Measurements from ENCODE around the gene LCT.
"Not testable (repeated sequence)": the region's sequence is repeated elsewhere in the genome, so short reads cannot be mapped to it uniquely, and the experiment has no call there.

LCT gene

GRCh38 chr2:135797497-135798274, 39.3 kb downstream of the LCT start:
- peak; percentile 91 for DNase-seq

DNA sequence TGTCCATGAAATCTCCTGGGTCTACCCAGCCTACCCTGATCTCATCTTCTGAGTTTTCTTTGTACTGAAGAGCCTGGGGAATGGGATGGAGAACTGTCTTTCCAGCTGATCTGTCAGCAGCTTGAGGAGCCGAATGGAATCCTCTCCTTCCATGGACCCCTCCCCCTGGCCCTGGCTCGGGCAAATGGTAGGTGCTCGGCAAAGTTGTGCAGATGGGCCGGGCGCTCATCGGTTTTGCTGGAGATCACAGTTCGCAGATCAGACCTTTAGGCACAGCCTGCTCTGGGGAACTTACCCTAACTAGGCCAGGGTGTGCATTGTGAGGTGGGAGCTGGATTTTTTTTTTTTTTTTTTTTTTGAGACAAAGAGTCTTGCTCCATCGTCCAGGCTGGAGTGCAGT, 40.4 kb downstream of the LCT start:
- no peak for DNase-seq

DNA sequence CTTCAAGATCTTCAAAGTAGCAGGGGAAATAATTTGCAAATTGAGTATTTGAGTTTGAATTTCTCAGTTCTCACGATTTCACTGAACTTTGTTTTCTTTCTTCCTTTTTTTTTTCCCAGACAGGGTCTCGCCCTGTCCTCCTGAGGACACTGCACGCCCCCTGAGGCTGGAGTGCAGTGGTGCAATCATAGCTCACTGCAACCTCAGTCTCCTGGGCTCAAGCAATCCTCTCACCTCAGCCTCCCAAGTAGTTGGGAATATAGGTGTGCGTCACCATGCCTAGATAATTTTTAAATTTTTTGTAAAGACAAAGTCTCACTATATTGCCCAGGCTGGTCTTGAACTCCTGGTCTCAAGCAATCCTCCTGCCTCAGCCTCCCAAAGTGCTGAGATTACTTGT, 41.3 kb downstream of the LCT start:
- not testable (repeated sequence) for DNase-seq

DNA sequence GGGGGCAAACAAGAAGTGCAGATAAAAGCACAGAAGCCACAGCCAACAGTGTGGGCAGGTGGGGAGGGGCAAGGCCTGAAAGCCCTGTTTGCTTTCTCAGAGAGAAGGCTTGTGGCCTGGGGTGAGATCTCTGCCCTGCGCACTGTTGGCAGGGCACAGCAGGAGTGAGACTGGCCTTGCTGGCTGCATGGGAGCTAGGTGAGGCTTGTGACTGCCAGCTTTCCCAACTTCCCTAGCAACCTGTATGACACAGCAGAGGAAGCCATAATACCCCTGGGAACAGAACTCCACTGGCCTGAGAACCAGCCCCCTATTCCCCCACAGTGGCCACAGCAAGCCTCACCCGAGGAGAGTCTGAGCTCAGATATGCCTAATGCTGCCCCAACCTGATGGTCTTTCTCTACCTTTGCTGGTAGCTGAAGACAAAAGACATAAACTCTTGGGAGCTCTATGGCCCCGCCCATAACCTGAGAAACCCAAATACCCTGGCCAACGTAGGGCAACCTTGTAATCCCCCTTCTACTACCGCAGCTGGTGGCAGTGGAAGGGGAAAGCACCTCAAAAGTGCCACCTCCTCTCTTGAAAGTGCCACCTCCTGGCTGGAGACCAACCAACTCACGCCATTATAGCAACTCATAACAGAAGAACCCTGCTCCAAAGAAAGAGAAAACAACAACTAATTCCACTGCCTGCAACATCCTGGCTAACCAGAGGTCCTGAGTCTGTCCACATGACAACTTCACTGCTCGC, 44.4 kb downstream of the LCT start:
- DNase-seq = no peak

- no peak for DNase-seq
Observed at GRCh38 chr2:135791418-135792190, 45.4 kb downstream of the LCT start.

- no peak for DNase-seq
Observed at GRCh38 chr2:135790423-135790822, 46.6 kb downstream of the LCT start.

GRCh38 chr2:135786823-135787222, 50.2 kb downstream of the LCT start:
- no peak for DNase-seq

DNA sequence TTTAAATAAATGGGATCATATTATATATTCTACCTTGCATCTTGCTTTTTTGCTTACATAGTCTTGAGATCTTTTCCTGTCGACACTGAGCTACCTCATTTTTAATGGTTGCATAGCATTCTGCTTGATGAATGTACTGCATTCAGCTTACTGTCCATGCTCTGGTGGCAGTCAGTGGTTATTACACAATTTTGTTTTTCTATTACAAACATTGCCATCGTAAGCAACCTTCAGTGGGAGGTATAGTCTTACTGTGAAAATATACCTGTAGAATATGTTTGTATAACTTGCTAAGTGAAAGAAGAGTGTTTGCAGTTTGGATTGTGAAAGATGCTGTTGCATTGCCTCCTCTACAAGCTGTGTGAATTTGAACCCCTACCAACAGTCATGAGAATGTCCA, 52.0 kb downstream of the LCT start:
- DNase-seq = no peak

DNA sequence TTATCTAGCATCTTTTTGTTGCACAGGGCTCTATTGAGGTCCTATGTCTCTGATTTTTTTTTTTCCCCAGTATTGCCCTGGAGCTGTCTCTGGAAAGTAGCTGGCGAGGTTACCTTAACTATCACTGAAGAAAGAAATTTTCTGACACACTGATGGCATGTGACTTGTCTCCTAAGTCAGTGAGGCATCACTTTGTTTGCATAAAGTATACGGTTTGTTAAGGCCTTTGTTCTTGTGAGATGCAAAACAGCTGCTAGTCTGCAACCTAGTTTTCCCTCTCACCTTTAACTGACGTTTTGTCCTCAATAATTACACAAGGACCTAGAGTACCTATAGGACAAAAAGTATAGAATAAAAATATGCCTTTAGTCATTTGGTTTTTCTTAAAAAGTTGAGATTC, 53.5 kb downstream of the LCT start:
- DNase-seq = no peak

DNA sequence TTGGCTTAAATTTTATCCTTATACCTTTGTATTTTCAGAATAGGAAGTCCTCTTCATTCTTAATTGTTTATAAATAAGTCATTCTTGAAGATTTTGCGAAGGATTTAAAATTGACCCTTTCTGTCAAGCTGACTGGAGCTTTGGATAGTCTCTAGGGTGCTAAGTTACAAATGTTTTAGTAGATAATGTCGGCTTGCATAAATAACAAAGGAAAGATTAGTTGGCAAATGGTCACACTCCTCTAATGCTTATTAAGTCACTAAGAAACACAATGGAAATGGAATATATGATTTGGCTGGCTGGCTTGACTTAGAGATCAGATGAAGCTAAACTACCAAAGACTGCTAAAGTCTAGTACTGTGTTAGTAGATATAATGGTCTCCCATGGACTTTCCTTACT, 54.8 kb downstream of the LCT start:
- no peak for DNase-seq

GRCh38 chr2:135776367-135776766, 60.6 kb downstream of the LCT start:
- no peak for DNase-seq

DNA sequence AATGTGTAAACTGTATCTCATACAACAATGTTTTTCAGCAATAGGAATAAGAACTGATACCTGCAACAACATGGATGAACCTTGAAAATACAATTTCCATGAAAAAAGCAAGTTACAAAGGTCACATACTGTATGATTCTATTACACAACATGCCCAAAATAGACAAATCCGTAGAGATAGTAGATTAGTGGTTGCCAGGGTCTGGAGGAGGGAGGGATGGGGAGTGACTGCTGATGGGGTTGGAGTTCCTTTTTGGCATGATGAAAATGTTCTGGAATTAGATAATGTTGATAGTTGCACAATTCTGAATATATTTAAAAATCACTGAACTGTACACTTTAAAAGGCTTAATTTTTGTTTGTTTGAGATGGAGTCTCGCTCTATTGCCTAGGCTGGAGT, 61.6 kb downstream of the LCT start:
- no peak for DNase-seq

- DNase-seq = no peak
Observed at GRCh38 chr2:135773917-135774316, 63.1 kb downstream of the LCT start.

- DNase-seq = no peak
Observed at GRCh38 chr2:135773319-135773718, 63.7 kb downstream of the LCT start.

- DNase-seq = no peak
Observed at GRCh38 chr2:135768863-135769262, 68.1 kb downstream of the LCT start.

- DNase-seq = no peak
Observed at GRCh38 chr2:135762530-135762929, 74.5 kb downstream of the LCT start.

- DNase-seq = no peak
Observed at GRCh38 chr2:135762022-135762421, 75.0 kb downstream of the LCT start.

DNA sequence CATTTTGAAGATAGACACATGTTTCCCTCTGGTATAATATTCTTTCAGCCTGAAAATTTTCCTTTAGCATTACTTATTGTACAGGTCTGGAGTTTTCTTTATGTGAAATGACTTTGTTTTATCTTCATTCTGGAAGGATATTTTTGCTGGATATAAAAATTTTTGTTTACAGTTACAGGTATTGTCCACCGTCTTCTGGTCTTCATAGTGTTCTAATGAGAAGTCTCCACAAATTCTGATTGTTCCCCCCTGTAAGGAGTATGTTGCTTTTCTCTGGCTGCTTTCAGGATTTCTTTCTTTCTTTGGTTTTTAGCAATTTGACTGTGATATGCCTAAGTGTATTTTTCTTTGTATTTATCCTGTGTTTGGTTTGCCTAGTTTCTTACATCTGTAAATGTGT, 80.3 kb downstream of the LCT start:
- no peak for DNase-seq

DNA sequence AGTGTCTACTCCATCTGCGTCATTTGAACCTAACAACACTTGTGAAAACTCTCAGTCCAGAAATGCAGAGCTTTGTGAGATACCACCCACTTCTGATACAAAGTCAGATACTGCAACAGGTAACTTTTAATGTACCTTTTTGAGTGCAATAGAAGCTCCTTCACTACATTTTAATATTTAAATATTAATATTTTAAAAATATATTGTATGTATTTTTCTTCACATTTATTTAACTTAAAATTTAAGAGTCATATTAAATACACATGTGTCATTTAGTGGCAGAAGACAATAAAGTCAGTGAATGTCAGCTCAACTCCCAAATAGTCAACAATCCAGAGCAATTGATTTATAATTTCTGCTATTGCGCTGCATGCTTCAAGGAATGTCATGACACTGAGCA, 81.4 kb downstream of the LCT start:
- no peak for DNase-seq

DNA sequence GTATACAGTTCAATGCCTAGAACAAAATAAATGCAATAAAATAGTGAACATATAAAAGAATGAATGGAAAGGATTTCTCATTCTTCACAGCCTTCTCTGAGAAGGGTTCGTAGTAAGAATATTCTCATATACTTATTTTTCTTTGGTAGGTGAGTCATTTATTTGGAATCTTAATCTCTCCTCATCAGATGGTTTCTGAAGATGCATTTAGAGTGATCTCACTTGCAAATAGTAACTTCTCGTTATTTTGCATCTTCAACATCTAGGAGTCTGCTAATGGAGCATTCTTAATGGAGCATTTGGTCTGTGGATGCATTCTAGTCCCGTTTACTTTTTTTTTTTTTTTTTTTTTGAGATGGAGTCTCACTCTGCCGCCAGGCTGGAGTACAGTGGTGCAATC, 91.4 kb downstream of the LCT start:
- DNase-seq = no peak

- DNase-seq = no peak
Observed at GRCh38 chr2:135744760-135745314, 92.1 kb downstream of the LCT start.

DNA sequence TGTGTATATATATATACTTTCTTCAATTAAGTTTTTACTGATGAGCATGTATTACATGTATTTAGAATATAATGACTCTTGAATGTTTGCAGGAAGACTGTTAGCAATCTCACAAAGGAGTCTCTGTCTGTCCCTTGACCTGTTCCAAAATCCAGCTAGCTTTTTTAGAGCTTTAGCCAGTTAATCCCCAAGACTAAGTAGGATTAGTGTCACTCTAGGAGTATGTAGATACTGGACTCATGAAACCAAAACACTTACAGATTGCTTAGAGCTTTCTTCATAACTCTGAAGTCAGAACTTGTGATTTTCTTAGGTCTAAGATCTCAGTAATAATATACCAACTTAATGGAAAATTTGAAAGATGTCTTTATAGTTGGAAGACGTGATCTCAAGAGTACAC, 93.1 kb downstream of the LCT start:
- DNase-seq = no peak

DNA sequence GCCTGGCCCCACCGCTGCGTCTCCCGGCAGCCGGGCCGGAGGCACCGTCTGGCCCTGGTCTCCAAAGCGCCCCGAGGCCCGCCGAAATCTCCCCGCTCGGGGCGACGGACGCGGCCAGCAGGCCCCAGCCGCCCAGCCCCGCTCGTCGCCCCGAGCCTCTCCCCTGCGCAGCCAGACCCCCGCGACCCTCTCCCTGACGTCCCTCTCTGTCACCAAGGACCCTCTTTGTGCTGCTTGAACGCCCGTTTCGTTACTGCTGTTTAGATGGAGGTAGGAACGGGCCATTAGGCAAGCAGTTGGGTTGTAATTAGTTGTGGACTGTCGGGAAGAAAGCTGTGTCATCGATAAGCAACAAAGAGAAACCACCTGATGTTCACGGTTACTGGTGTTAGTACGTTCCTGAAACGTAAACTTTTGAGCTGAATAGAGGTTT, 94.6 kb downstream of the LCT start:
- no peak for DNase-seq

Data from activated effector memory CD4-positive, alpha-beta T cell treated with anti-CD3 and anti-CD28 coated beads, Interleukin-2, amount 50 U/mL, for 16 hours (primary cell).